ENCODE data around the gene QSER1.

DNA sequence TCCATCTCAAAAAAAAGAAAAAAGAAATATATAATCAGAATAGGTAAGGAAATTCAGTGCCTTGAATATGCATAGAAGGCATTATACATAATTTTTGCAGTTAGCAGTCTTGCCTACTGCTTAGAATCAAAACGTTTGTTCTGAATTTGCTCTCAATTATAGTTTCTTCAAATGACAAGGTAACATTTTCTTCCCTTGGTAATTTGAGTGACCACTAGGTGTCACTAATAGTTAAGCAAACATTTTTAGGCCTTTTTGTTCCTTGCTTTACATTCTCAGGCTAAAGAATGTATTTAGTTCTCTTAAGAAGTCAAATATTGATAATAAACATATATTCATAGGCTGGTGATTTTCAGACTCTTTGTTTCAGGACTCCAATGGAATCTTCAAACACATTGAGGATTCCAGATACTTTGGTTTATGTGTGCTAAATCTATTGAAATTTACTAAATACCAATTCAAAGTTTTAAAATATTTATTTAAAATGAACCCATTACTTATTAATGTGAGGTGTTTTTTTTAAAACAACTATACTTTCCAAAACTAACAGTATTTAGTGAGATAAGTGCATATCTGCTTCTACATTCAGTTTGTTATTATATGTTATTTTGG lies 68.0 kb downstream of the QSER1 start:
- TF ChIP-seq, protein P1, sequence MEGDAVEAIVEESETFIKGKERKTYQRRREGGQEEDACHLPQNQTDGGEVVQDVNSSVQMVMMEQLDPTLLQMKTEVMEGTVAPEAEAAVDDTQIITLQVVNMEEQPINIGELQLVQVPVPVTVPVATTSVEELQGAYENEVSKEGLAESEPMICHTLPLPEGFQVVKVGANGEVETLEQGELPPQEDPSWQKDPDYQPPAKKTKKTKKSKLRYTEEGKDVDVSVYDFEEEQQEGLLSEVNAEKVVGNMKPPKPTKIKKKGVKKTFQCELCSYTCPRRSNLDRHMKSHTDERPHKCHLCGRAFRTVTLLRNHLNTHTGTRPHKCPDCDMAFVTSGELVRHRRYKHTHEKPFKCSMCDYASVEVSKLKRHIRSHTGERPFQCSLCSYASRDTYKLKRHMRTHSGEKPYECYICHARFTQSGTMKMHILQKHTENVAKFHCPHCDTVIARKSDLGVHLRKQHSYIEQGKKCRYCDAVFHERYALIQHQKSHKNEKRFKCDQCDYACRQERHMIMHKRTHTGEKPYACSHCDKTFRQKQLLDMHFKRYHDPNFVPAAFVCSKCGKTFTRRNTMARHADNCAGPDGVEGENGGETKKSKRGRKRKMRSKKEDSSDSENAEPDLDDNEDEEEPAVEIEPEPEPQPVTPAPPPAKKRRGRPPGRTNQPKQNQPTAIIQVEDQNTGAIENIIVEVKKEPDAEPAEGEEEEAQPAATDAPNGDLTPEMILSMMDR (IDR thresholded peaks at IDR 0.05; ENCODE audit: insufficient read depth, low read length): peak; percentile 24
- TF ChIP-seq POLR2AphosphoS5 (IDR thresholded peaks at IDR 0.05; ENCODE audit: low read depth): no peak
- no peak for TF ChIP-seq GABPA (IDR thresholded peaks at IDR 0.05; ENCODE audit: low read depth)
- TF ChIP-seq, protein P2, sequence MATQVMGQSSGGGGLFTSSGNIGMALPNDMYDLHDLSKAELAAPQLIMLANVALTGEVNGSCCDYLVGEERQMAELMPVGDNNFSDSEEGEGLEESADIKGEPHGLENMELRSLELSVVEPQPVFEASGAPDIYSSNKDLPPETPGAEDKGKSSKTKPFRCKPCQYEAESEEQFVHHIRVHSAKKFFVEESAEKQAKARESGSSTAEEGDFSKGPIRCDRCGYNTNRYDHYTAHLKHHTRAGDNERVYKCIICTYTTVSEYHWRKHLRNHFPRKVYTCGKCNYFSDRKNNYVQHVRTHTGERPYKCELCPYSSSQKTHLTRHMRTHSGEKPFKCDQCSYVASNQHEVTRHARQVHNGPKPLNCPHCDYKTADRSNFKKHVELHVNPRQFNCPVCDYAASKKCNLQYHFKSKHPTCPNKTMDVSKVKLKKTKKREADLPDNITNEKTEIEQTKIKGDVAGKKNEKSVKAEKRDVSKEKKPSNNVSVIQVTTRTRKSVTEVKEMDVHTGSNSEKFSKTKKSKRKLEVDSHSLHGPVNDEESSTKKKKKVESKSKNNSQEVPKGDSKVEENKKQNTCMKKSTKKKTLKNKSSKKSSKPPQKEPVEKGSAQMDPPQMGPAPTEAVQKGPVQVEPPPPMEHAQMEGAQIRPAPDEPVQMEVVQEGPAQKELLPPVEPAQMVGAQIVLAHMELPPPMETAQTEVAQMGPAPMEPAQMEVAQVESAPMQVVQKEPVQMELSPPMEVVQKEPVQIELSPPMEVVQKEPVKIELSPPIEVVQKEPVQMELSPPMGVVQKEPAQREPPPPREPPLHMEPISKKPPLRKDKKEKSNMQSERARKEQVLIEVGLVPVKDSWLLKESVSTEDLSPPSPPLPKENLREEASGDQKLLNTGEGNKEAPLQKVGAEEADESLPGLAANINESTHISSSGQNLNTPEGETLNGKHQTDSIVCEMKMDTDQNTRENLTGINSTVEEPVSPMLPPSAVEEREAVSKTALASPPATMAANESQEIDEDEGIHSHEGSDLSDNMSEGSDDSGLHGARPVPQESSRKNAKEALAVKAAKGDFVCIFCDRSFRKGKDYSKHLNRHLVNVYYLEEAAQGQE (IDR thresholded peaks at IDR 0.05; ENCODE audit: insufficient replicate concordance, low read depth): no peak
- TF ChIP-seq SPI1 (IDR thresholded peaks at IDR 0.05; ENCODE audit: borderline replicate concordance, low read depth): no peak

Measured in HL-60 (cell line).